Nephron progenitor cell (in vitro differentiated cells): ENCODE data around the gene MLANA.

Experiments used
- DNase-seq: peaks from one replicate; pipeline ENCODE4 v3.0.0; 2021
- H3K27ac Mint-ChIP-seq: 2 replicates; pipeline ENCODE4 v1.8.0; 2021; ENCODE audit warnings: mild to moderate bottlenecking, moderate library complexity, mixed read lengths
- H3K27me3 Mint-ChIP-seq: 2 replicates; pipeline ENCODE4 v1.8.0; 2021; ENCODE audit warnings: mild to moderate bottlenecking, low read depth, mixed read lengths; ENCODE audit not compliant: poor library complexity
- H3K36me3 Mint-ChIP-seq: 2 replicates; pipeline ENCODE4 v1.8.0; 2021; ENCODE audit warnings: low read depth, mixed read lengths
- H3K4me1 Mint-ChIP-seq: 2 replicates; pipeline ENCODE4 v1.8.0; 2021; ENCODE audit warnings: mixed read lengths
- H3K4me3 Mint-ChIP-seq: 2 replicates; pipeline ENCODE4 v1.8.0; 2021; ENCODE audit warnings: mild to moderate bottlenecking, moderate library complexity, mixed read lengths
- H3K9me3 Mint-ChIP-seq: 2 replicates; pipeline ENCODE4 v1.8.0; 2021; ENCODE audit warnings: mild to moderate bottlenecking, moderate library complexity, mixed read lengths
- CTCF ChIP-seq: fragments of 200-600 bp; sonication (generic); IDR thresholded peaks from 2 replicates; pipeline ENCODE4 v1.5.0; 2021; ENCODE audit warnings: antibody characterized with exemption

MLANA gene

GRCh38 chr9:5853617-5854016 lies 37.1 kb upstream of the MLANA start:
- Mint-ChIP-seq H3K9me3 (no peaks in the 10 kb centered on the region), H3K36me3 (no peaks in the 10 kb centered on the region), H3K27me3 (peaks cover 4% of the 10 kb centered on the region), H3K4me3 (no peak overlapping the region), H3K4me1 (peaks cover 32% of the 10 kb centered on the region), H3K27ac (peak overlapping the region; percentile 4)
- no peak for DNase-seq
- no peak for TF ChIP-seq CTCF

GRCh38 chr9:5854063-5854790 lies 36.5 kb upstream of the MLANA start:
- no peak for TF ChIP-seq CTCF
- no peak for DNase-seq
- Mint-ChIP-seq H3K4me1 (peaks cover 26% of the 10 kb centered on the region), H3K27me3 (peaks cover 4% of the 10 kb centered on the region), H3K4me3 (no peak overlapping the region), H3K27ac (no peak overlapping the region), H3K9me3 (no peaks in the 10 kb centered on the region), H3K36me3 (no peaks in the 10 kb centered on the region)

GRCh38 chr9:5857928-5858327 lies 32.8 kb upstream of the MLANA start:
- peaks cover 10% of the 10 kb centered on the region for H3K27me3 Mint-ChIP-seq
- no peaks in the 10 kb centered on the region for H3K36me3 Mint-ChIP-seq
- no peak overlapping the region for H3K27ac Mint-ChIP-seq
- peaks cover 23% of the 10 kb centered on the region for H3K4me1 Mint-ChIP-seq
- no peak for DNase-seq
- H3K4me3 Mint-ChIP-seq, result no peak overlapping the region
- no peak for TF ChIP-seq CTCF
- H3K9me3 Mint-ChIP-seq, result no peaks in the 10 kb centered on the region

- Mint-ChIP-seq H3K4me1 (peaks cover 15% of the 10 kb centered on the region), H3K9me3 (no peaks in the 10 kb centered on the region), H3K27ac (no peak overlapping the region), H3K36me3 (no peaks in the 10 kb centered on the region), H3K27me3 (peaks cover 10% of the 10 kb centered on the region), H3K4me3 (no peak overlapping the region)
- TF ChIP-seq CTCF, result no peak
- no peak for DNase-seq
Measured at GRCh38 chr9:5858833-5859232, 31.9 kb upstream of the MLANA start.

- peaks cover 24% of the 10 kb centered on the region for H3K4me1 Mint-ChIP-seq
- H3K27me3 Mint-ChIP-seq, result peaks cover 6% of the 10 kb centered on the region
- TF ChIP-seq CTCF, result no peak
- no peak overlapping the region for H3K27ac Mint-ChIP-seq
- no peaks in the 10 kb centered on the region for H3K36me3 Mint-ChIP-seq
- no peaks in the 10 kb centered on the region for H3K9me3 Mint-ChIP-seq
- no peak overlapping the region for H3K4me3 Mint-ChIP-seq
- DNase-seq, result no peak
Measured at GRCh38 chr9:5863092-5863746, 27.5 kb upstream of the MLANA start.

GRCh38 chr9:5864446-5864845 lies 26.2 kb upstream of the MLANA start:
- DNase-seq, result no peak
- Mint-ChIP-seq H3K27ac (peak overlapping the region; percentile 18), H3K4me3 (no peak overlapping the region), H3K9me3 (no peaks in the 10 kb centered on the region), H3K27me3 (peaks cover 6% of the 10 kb centered on the region), H3K36me3 (no peaks in the 10 kb centered on the region), H3K4me1 (peaks cover 24% of the 10 kb centered on the region)
- TF ChIP-seq CTCF, result no peak
